Left forelimb (tissue), 1 donor: ENCODE results near the gene MEGF10.

Experiments
- DNase-seq: peaks from one replicate; pipeline ENCODE4 v3.0.0-alpha.2; 2018; ENCODE audit warnings: low spot score

The MEGF10 gene

DNA sequence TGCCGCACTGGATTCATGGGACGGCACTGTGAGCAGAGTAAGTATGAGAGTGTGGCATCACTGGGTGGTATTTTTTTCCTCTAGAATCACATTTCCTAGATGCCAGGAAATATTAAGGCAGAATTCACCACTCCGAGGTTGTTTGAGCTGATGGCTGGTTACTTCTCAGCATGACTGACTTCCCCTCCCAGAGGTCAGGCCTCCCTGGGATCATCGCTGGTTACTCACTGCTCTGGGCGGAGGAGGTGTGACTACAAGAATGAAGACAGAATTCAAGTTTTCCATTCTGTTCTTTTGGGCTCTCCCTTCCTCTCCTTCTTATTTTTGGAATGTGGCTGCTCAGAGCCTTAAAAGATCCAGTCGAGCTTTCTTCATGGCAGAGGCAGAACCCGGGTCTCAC lies 150.2 kb downstream of the MEGF10 start:
- no peak for DNase-seq

- no peak for DNase-seq
Observed at GRCh38 chr5:127441799-127442484, 151.3 kb downstream of the MEGF10 start.

GRCh38 chr5:127444171-127444570 lies 153.6 kb downstream of the MEGF10 start:
- DNase-seq = no peak

GRCh38 chr5:127445328-127445727 lies 154.7 kb downstream of the MEGF10 start:
- DNase-seq = no peak

DNA sequence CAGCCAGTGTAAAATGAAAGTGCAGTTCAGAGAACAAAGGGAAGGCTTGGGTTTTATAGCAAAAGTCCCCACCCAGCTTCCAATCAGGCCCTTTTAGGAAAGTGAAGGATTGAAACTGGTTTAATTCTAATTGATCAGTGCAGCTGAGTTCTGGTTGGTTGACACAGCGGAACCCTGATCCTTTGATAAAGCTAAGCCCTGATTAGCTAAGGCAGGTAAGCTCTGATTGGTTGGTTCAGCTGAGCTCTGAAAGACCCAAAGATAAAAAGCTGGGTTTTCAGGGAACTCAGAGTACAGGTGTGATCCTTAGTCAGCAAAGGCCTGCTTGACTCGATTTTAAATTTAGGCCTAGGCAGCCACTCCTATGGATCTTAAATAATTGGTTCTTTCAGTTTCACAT lies 156.0 kb downstream of the MEGF10 start:
- DNase-seq = no peak

DNA sequence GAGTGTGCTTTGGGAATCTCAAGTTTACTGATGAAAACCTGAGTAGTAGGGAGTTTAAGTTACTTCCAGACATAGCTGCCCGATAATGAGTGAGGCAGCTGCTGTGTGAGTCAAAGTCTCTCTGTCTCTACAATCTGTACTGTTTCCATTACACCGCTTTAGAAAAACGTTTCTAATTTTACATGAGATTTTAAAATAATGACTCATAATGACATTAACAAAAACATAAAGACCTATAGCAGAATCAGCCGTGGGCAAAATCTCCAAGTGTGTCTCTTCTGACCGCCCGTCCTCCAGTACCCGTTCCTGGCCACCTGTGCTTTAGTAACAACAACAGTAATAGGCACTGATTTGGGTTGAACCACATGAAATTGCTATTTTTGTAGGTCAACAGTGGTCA lies 157.2 kb downstream of the MEGF10 start:
- no peak for DNase-seq

DNA sequence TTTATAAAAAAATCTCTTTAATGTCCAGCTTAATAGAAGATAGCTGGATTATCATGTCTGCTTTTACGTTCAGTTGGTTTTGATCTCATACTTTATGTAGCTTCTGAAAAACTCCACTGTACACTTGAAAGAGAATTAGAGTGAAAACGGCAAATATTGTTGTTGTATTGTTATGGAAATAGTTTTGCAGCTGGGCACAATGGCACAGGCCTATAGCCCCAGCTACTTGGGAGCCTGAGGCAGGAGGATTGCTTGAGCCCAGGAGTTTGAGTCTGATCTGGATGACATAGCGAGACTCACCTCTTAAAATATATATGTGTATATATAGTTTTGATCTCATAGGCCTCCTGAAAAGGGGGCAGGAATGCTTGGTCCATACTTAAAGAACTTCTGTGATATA lies 159.4 kb downstream of the MEGF10 start:
- no peak for DNase-seq

- no peak for DNase-seq
Observed at GRCh38 chr5:127451096-127451495, 160.5 kb downstream of the MEGF10 start.

DNA sequence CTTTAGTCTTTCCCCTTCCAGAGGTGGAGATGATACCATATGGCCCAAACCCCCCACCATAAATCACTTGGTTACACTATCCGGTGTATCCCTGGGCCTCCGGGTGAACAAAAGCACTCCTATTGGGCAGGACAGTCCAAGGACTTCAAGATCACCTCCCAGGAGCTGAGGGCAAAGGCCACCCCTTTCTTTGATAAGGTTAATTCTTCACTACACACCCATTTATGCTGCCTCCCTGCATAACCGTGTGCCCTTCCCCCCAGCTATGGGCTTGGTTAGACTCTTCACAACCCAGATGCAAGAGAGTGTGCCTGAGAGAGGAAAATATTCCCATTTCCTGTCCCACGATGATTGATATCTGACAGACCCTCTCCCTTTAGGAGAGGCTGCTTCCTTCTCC lies 162.0 kb downstream of the MEGF10 start:
- DNase-seq = no peak

DNA sequence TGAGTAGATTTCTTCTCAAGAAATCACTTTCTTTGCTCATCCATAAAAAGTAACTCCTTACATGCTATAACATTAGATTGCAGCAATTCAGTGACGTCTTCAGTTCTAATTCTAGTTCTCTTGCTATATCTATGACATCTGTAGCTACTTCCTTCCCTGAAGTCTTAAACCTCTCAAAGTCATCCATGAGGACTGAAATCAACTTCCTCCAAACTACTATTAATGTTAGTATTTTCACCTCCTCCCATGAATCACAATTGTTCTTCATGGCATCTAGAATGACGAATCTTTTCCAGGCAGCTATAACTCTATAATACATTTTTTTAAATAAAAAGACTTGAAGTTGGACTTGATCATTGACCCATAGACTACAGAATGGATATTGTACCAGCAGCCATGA lies 180.6 kb downstream of the MEGF10 start:
- no peak for DNase-seq

GRCh38 chr5:127472700-127473099 lies 182.1 kb downstream of the MEGF10 start:
- no peak for DNase-seq

- DNase-seq = no peak
Observed at GRCh38 chr5:127486471-127486870, 195.9 kb downstream of the MEGF10 start.

- DNase-seq = no peak
Observed at GRCh38 chr5:127492854-127493738, 202.5 kb downstream of the MEGF10 start.

DNA sequence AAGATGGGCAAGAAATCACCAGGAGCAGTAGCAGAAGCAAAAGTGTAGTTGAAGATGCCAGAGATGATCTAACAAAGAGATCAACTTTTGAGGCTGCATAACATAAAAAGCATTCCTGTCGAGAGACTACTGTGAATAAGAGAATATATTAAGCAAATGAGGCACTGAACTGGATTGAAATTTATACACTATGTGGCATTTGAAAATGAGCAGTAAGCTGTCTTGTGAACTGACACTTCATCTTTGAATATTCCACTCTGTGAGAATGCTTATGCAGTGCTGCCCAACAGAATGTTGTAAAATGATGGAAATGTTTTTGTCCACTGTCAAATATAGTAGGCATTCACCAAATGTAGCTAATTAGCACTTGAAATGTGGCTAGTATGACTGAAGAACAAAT lies 208.0 kb downstream of the MEGF10 start:
- DNase-seq = no peak

DNA sequence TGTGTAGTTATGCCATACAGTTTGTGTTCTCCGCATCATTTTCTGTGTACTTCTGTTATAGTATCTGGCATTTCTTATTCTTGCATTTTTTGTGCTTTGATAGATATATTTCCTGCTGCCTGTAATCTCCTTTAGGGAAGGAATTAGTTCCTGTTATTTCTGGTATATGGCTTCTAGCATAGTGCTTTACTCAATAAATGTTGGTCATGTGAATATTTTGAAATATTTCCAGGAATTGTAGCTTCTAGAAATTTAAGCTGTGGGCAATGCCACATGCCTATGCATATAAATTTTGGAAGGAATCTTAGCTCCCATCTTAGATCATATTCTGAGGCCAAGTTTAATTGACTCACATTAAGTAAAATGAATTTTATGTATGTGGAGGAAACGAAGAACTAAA lies 215.3 kb downstream of the MEGF10 start:
- no peak for DNase-seq

- DNase-seq = no peak
Observed at GRCh38 chr5:127506616-127507015, 216.0 kb downstream of the MEGF10 start.

- DNase-seq = no peak
Observed at GRCh38 chr5:127508644-127509373, 218.2 kb downstream of the MEGF10 start.
